Transverse colon (tissue), 4 donors: Measurements from ENCODE around the gene ARHGDIG. TPM values are rescaled to one million over a fixed set of nuclear protein-coding genes. Genes with fewer than 3 reads are reported as not detected.

Experiments used
- DNase-seq: peaks from one replicate; pipeline ENCODE4 v3.0.0-alpha.2; 2019
- H3K27ac ChIP-seq, 4 donors: fragments of 200-600 bp; sonication (generic); 2 replicates each; pipeline ENCODE4 v1.5.1; 2016 to 2018; ENCODE audit warnings: inconsistent platforms in 4 of 4
- H3K27me3 ChIP-seq: fragments of 200-600 bp; sonication (generic); 2 replicates; pipeline ENCODE4 v1.5.1; 2017; ENCODE audit warnings: inconsistent platforms
- H3K36me3 ChIP-seq, 4 donors: fragments of 200-600 bp; sonication (generic); 2 replicates each; pipeline ENCODE4 v1.5.1; 2017 to 2019; ENCODE audit warnings: inconsistent platforms in 4 of 4
- H3K4me1 ChIP-seq, 4 donors: fragments of 200-600 bp; sonication (generic); 2 replicates each; pipeline ENCODE4 v1.5.1; 2017 to 2020; ENCODE audit warnings: inconsistent platforms in 4 of 4
- H3K4me3 ChIP-seq, 4 donors: fragments of 200-600 bp; sonication (generic); 1 replicate in 1 of 4; 2 replicates in 3 of 4; pipeline versions ENCODE4 v1.5.1 to v1.6.1; 2017 to 2019; ENCODE audit warnings: inconsistent platforms in 4 of 4
- H3K9me3 ChIP-seq, 2 donors: fragments of 200-600 bp; sonication (generic); 2 replicates each; pipeline ENCODE4 v1.5.1; 2017 to 2019; ENCODE audit warnings: inconsistent platforms in 2 of 2
- CTCF ChIP-seq, 5 experiments: fragments of 200-600 bp in 3 of 5; fragments of 450-650 bp in 2 of 5; sonication (generic) in 3 of 5; IDR thresholded peaks; 1 replicate in 2 of 5; 2 replicates in 3 of 5; pipeline ENCODE4 v1.5.1; 2016 to 2017; ENCODE audit warnings: antibody characterized with exemption in 5 of 5, inconsistent platforms in 3 of 5, mild to moderate bottlenecking in 2 of 5, moderate library complexity in 1 of 5
- EP300 ChIP-seq: sonication (generic); formaldehyde crosslinking; IDR thresholded peaks from one replicate; pipeline ENCODE4 v1.6.1; 2017; ENCODE audit warnings: antibody characterized with exemption, low read depth
- POLR2A ChIP-seq: fragments of 450-650 bp; IDR thresholded peaks from one replicate; pipeline ENCODE4 v1.6.1; 2016; ENCODE audit warnings: antibody characterized with exemption, mild to moderate bottlenecking, moderate library complexity
- POLR2AphosphoS5 ChIP-seq, 3 donors: sonication (generic); formaldehyde crosslinking; IDR thresholded peaks; one replicate each; pipeline ENCODE4 v1.6.1; 2016; ENCODE audit warnings: antibody characterized with exemption in 3 of 3
- WGBS, 2 donors: methylation state at CpG; one replicate each; pipeline ENCODE4 v1.1.5; 2018; ENCODE audit warnings: low coverage in 1 of 2; 5-methylcytosine and 5-hydroxymethylcytosine counted together
- in situ Hi-C, 4 donors: fragments of 200-750 bp; cut with MboI; loops; one replicate each; pipeline versions ENCODE4 v1.15.0 to v1.15.1; 2017; ENCODE audit warnings: low sequenced_read_pairs in 3 of 4, low pct_ligation_motif_present in 1 of 4, low pct_unique_long_range_greater_than_20kb in 1 of 4
- intact Hi-C: fragments of 100-400 bp; cut with DNase I; formaldehyde crosslinking; loops from one replicate; pipeline ENCODE4 v1.15.1; 2023; ENCODE audit warnings: low total_unique reads
- total RNA-seq, 4 donors: library from RNA; depleted of rRNA; stranded (reverse); fragments of >200 nt; gene quantifications; one replicate each; pipeline ENCODE4 v1.1.0, GENCODE V29; 2016

ARHGDIG gene
- total RNA-seq, 4 donors from 2014 or later: 0.95 TPM; not detected in 3

- WGBS, 2 donors: 94% methylated on average over 13 of the region's 14 CpGs; no CpG with 5 or more reads in 1 of the 2 donors
- Histone ChIP-seq H3K27ac (no peak overlapping the region), H3K27me3 (no peaks in the 10 kb centered on the region), H3K36me3 (peaks cover 0 to 10% (median 3%) of the 10 kb centered on the region in 4 donors), H3K9me3 (no peaks in the 10 kb centered on the region), H3K4me1 (no peaks in the 10 kb centered on the region), H3K4me3 (no peak overlapping the region)
- intact Hi-C loops: no loop called here
- DNase-seq: no peak
- in situ Hi-C loops: no loop called here
- TF ChIP-seq EP300 (no peak), POLR2A (no peak), POLR2AphosphoS5 (IDR thresholded peaks at IDR 0.05) (no peak)
Observed at GRCh38 chr16:296276-296675, 15.9 kb downstream of the ARHGDIG start.

- H3K4me3 ChIP-seq: no peak overlapping the region
- TF ChIP-seq EP300 (no peak), POLR2AphosphoS5 (IDR thresholded peaks at IDR 0.05) (no peak), CTCF (IDR thresholded peaks at IDR 0.05) (no peak), POLR2A (no peak)
- WGBS, 2 donors: 90% methylated on average over 37 of the region's 37 CpGs; no CpG with 5 or more reads in 1 of the 2 donors
- no peak overlapping the region for H3K27ac ChIP-seq
- no peaks in the 10 kb centered on the region for H3K27me3 ChIP-seq
- H3K36me3 ChIP-seq: peaks cover 0 to 10% (median 3%) of the 10 kb centered on the region in 4 donors
- no peaks in the 10 kb centered on the region for H3K9me3 ChIP-seq
- DNase-seq: no peak
- no peaks in the 10 kb centered on the region for H3K4me1 ChIP-seq
- in situ Hi-C loops: no loop called here
- intact Hi-C loops: no loop called here
Observed at GRCh38 chr16:296806-297510, 16.6 kb downstream of the ARHGDIG start.

DNA sequence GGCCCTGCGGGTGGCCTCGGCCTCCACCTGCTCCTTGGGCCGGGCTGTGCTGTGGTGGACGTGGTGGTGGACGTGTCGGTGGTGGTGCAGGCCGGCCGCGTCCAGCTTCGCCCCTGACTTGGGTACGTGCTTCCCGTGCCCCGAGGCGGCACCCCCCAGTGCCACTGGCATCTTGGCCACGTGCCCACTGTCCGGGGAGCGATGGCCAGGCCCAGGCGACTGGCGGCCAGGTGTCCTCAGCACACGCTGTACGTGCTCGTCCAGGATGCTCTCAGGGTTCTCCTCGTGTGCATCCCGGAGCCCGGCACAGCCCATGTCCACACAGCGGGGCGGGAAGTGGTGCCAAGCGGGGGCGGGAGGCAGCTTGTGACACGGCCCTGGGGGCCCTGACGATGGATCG is 17.4 kb downstream of the ARHGDIG start:
- H3K4me3 ChIP-seq: no peak overlapping the region
- WGBS, 2 donors: 95% methylated on average over 31 of the region's 32 CpGs; no CpG with 5 or more reads in 1 of the 2 donors
- peaks cover 0 to 7% (median 3%) of the 10 kb centered on the region in 4 donors for H3K36me3 ChIP-seq
- in situ Hi-C loops (no loop called here), intact Hi-C loops (no loop called here)
- H3K27me3 ChIP-seq: no peaks in the 10 kb centered on the region
- H3K27ac ChIP-seq: no peak overlapping the region
- TF ChIP-seq EP300 (no peak), POLR2AphosphoS5 (IDR thresholded peaks at IDR 0.05) (no peak), POLR2A (no peak), CTCF (IDR thresholded peaks at IDR 0.05) (no peak)
- no peaks in the 10 kb centered on the region for H3K4me1 ChIP-seq
- H3K9me3 ChIP-seq: no peaks in the 10 kb centered on the region
- DNase-seq: no peak

GRCh38 chr16:301235-301634 is 20.8 kb downstream of the ARHGDIG start:
- Histone ChIP-seq H3K4me3 (no peak overlapping the region), H3K36me3 (peaks cover 0 to 8% (median 0%) of the 10 kb centered on the region in 4 donors), H3K27me3 (no peaks in the 10 kb centered on the region), H3K9me3 (no peaks in the 10 kb centered on the region), H3K27ac (no peak overlapping the region), H3K4me1 (no peaks in the 10 kb centered on the region)
- intact Hi-C loops (no loop called here), in situ Hi-C loops (no loop called here)
- TF ChIP-seq EP300 (no peak), POLR2AphosphoS5 (IDR thresholded peaks at IDR 0.05) (no peak), POLR2A (no peak), CTCF (IDR thresholded peaks at IDR 0.05) (no peak)
- 95 to 100% methylated on average over 2 to 6 of the region's 6 CpGs for WGBS, 2 donors
- no peak for DNase-seq
